Keratinocyte (primary cell): ENCODE results near the gene GSG1. TPM values are rescaled to one million over a fixed set of nuclear protein-coding genes. Genes with fewer than 3 reads are reported as not detected.

Experiments used
- DNase-seq: peaks from one replicate; pipeline ENCODE4 v3.0.0-alpha.2; 2011; ENCODE audit warnings: low read depth, missing footprints, low spot score
- FAIRE-seq: peaks from 2 replicates; lab custom pipeline; 2011; peaks lifted over from hg19 to GRCh38; lab: Jason Lieb, UNC
- H2AFZ ChIP-seq: 2 replicates; pipeline ENCODE4 v1.6.0; 2012; ENCODE audit warnings: low read length, control low read depth, inconsistent platforms; ENCODE audit not compliant: control insufficient read depth
- H3K27ac ChIP-seq: 2 replicates; pipeline ENCODE4 v1.5.1; 2011; ENCODE audit warnings: low read length; ENCODE audit not compliant: control insufficient read depth, insufficient read depth
- H3K27me3 ChIP-seq: 3 replicates; pipeline ENCODE4 v1.6.0; 2011; ENCODE audit warnings: low read length; ENCODE audit not compliant: control insufficient read depth, insufficient read depth; ENCODE audit errors: extremely low read depth
- H3K36me3 ChIP-seq, 2 experiments: 2 replicates in 1 of 2; 3 replicates in 1 of 2; pipeline ENCODE4 v1.5.1; 2011; ENCODE audit warnings: low read length in 2 of 2, mild to moderate bottlenecking in 1 of 2; ENCODE audit not compliant: control insufficient read depth in 2 of 2, insufficient read depth in 2 of 2; ENCODE audit errors: extremely low read depth in 1 of 2
- H3K4me1 ChIP-seq: 3 replicates; pipeline ENCODE4 v1.5.1; 2011; ENCODE audit warnings: low read length; ENCODE audit not compliant: control insufficient read depth, insufficient read depth; ENCODE audit errors: extremely low read depth
- H3K4me2 ChIP-seq: 3 replicates; pipeline ENCODE4 v1.6.0; 2011; ENCODE audit warnings: low read depth, low read length; ENCODE audit not compliant: control insufficient read depth, insufficient read depth; ENCODE audit errors: extremely low read depth
- H3K4me3 ChIP-seq, 3 experiments: fragments of 200-600 bp in 1 of 3; sonication (generic) in 1 of 3; 2 replicates in 2 of 3; 3 replicates in 1 of 3; pipeline ENCODE4 v1.5.1; 2011 to 2016; ENCODE audit warnings: low read length in 3 of 3, mild to moderate bottlenecking in 3 of 3, control low read depth in 2 of 3, inconsistent platforms in 1 of 3, low read depth in 1 of 3, mixed read lengths in 1 of 3, mixed run types in 1 of 3, moderate library complexity in 1 of 3; ENCODE audit not compliant: control insufficient read depth in 2 of 3, insufficient read depth in 2 of 3; ENCODE audit errors: extremely low read depth in 1 of 3
- H3K79me2 ChIP-seq: 2 replicates; pipeline ENCODE4 v1.6.0; 2012; ENCODE audit warnings: low read length; ENCODE audit not compliant: control insufficient read depth, insufficient read depth
- H3K9ac ChIP-seq: 3 replicates; pipeline ENCODE4 v1.6.0; 2011; ENCODE audit warnings: low read length; ENCODE audit not compliant: control insufficient read depth, insufficient read depth; ENCODE audit errors: extremely low read depth
- H3K9me1 ChIP-seq: 3 replicates; pipeline ENCODE4 v1.6.0; 2011; ENCODE audit warnings: low read length; ENCODE audit not compliant: control insufficient read depth, insufficient read depth; ENCODE audit errors: extremely low read depth
- H3K9me3 ChIP-seq: 2 replicates; pipeline ENCODE4 v1.5.1; 2012; ENCODE audit warnings: low read depth, low read length; ENCODE audit not compliant: control insufficient read depth
- H4K20me1 ChIP-seq: 3 replicates; pipeline ENCODE4 v1.6.0; 2011; ENCODE audit warnings: low read length; ENCODE audit not compliant: control insufficient read depth, insufficient read depth; ENCODE audit errors: extremely low read depth
- CTCF ChIP-seq, 3 experiments: IDR thresholded peaks in 1 of 3; conservative IDR thresholded peaks in 1 of 3; optimal IDR thresholded peaks in 1 of 3; 2 replicates in 2 of 3; 3 replicates in 1 of 3; pipeline versions ENCODE3 to v1.5.1; 2011; ENCODE audit warnings: low read length in 3 of 3, mild to moderate bottlenecking in 3 of 3, moderate library complexity in 2 of 3, control low read depth in 1 of 3, inconsistent platforms in 1 of 3; ENCODE audit not compliant: insufficient read depth in 2 of 3; ENCODE audit errors: extremely low read depth in 1 of 3
- EZH2 ChIP-seq: IDR thresholded peaks from one replicate; pipeline ENCODE4 v1.6.1; 2012; ENCODE audit warnings: inconsistent platforms, mild to moderate bottlenecking, low read length, moderate library complexity
- dilution Hi-C: fragments of 300-500 bp; cut with MboI; formaldehyde crosslinking; loops from one replicate; pipeline ENCODE4 v1.7.0; 2020; ENCODE audit warnings: low sequenced_read_pairs; ENCODE audit not compliant: extremely low pct_ligation_motif_present
- polyA plus RNA-seq, 5 experiments: library from polyadenylated mRNA; depleted of rRNA in 3 of 5; stranded (reverse) in 3 of 5; stranded (forward) in 1 of 5; unstranded in 1 of 5; fragments of >200 nt; gene quantifications; 1 replicate in 1 of 5; 2 replicates in 3 of 5; 3 replicates in 1 of 5; pipeline versions ENCODE4 v1.2.1 to v1.2.3, GENCODE V29; 2011 to 2012; ENCODE audit warnings: missing spikeins in 2 of 5, low read depth in 1 of 5, low replicate concordance in 1 of 5

GSG1 gene
- polyA plus RNA-seq, 1 donor (not counting 4 experiments of a cell fraction or from before 2014, with no cell fraction given): 0.05 TPM

- no peaks in the 10 kb centered on the region for H3K9me1 ChIP-seq
- H4K20me1 ChIP-seq: no peaks in the 10 kb centered on the region
- H3K36me3 ChIP-seq: no peaks in the 10 kb centered on the region
- DNase-seq (no peak), FAIRE-seq (no peak)
- peaks cover 20% of the 10 kb centered on the region for H3K4me1 ChIP-seq
- H3K27ac ChIP-seq: no peak overlapping the region
- no peak overlapping the region for H3K9ac ChIP-seq
- H3K79me2 ChIP-seq: no peaks in the 10 kb centered on the region
- no peaks in the 10 kb centered on the region for H3K27me3 ChIP-seq
- H3K4me2 ChIP-seq: no peak overlapping the region
- dilution Hi-C loops: no loop called here
- H2AFZ ChIP-seq: no peak overlapping the region
- H3K9me3 ChIP-seq: no peaks in the 10 kb centered on the region
- no peak overlapping the region for H3K4me3 ChIP-seq
- TF ChIP-seq CTCF (optimal IDR thresholded peaks at IDR 0.05 in 1 of 3, IDR thresholded peaks at IDR 0.05 in 1 of 3, conservative IDR thresholded peaks at IDR 0.05 in 1 of 3; ENCODE audit: extremely low read depth in 1 of 3, insufficient read depth in 2 of 3, low read length in 3 of 3): no peak
- TF ChIP-seq EZH2: no peak
Observed at GRCh38 chr12:13121568-13121967, 18.1 kb upstream of the GSG1 start.

GRCh38 chr12:13120413-13120812 lies 16.9 kb upstream of the GSG1 start:
- Histone ChIP-seq H3K36me3 (no peaks in the 10 kb centered on the region), H3K4me3 (no peak overlapping the region), H3K79me2 (no peaks in the 10 kb centered on the region), H4K20me1 (no peaks in the 10 kb centered on the region), H3K9me3 (no peaks in the 10 kb centered on the region), H3K9ac (no peak overlapping the region), H2AFZ (no peak overlapping the region), H3K4me2 (no peak overlapping the region), H3K27me3 (no peaks in the 10 kb centered on the region), H3K27ac (no peak overlapping the region), H3K9me1 (no peaks in the 10 kb centered on the region), H3K4me1 (peaks cover 9% of the 10 kb centered on the region)
- FAIRE-seq (no peak), DNase-seq (no peak)
- no peak for TF ChIP-seq CTCF (optimal IDR thresholded peaks at IDR 0.05 in 1 of 3, IDR thresholded peaks at IDR 0.05 in 1 of 3, conservative IDR thresholded peaks at IDR 0.05 in 1 of 3; ENCODE audit: extremely low read depth in 1 of 3, insufficient read depth in 2 of 3, low read length in 3 of 3)
- TF ChIP-seq EZH2: no peak
- dilution Hi-C loops: no loop called here
